Left forelimb (tissue), 1 donor: ENCODE data around the gene C2orf66.

Source experiments
- DNase-seq: peaks from one replicate; pipeline ENCODE4 v3.0.0-alpha.2; 2018; ENCODE audit warnings: low spot score

Gene C2orf66

GRCh38 chr2:196758474-196759377, 50.4 kb downstream of the C2orf66 start:
- no peak for DNase-seq
